GM23338 (cell line): Measurements from ENCODE around the gene NEK7. TPM values are rescaled to one million over a fixed set of nuclear protein-coding genes. Genes with fewer than 3 reads are reported as not detected.

Source experiments
- ATAC-seq: fragments of 200-7000 bp; cut with Tn5 transposase; 3 replicates; pipeline ENCODE4 v1.9.1; 2020
- DNase-seq: peaks from one replicate; pipeline ENCODE4 v3.0.0-alpha.2; 2015; ENCODE audit warnings: low spot score
- H2AFZ ChIP-seq: fragments of 200-600 bp; sonication (generic); 2 replicates; pipeline ENCODE4 v1.8.0; 2016; ENCODE audit warnings: antibody characterized with exemption, mild to moderate bottlenecking, moderate library complexity
- H3F3A ChIP-seq: fragments of 200-600 bp; sonication (generic); replicated peaks from 2 replicates; pipeline ENCODE4 v1.8.0; 2017; ENCODE audit warnings: antibody characterized with exemption, mixed run types, low read depth
- H3K27ac ChIP-seq: fragments of 200-600 bp; sonication (generic); 2 replicates; pipeline ENCODE4 v1.6.1; 2016; ENCODE audit warnings: low read depth
- H3K27me3 ChIP-seq: fragments of 200-600 bp; sonication (generic); 2 replicates; pipeline ENCODE4 v1.8.0; 2016; ENCODE audit warnings: mild to moderate bottlenecking, mixed run types, moderate library complexity; ENCODE audit not compliant: insufficient read depth
- H3K36me3 ChIP-seq: fragments of 200-600 bp; sonication (generic); 2 replicates; pipeline ENCODE4 v1.8.0; 2016; ENCODE audit warnings: mild to moderate bottlenecking; ENCODE audit not compliant: insufficient read depth
- H3K4me1 ChIP-seq: fragments of 200-600 bp; sonication (generic); 2 replicates; pipeline ENCODE4 v1.8.0; 2016; ENCODE audit warnings: mild to moderate bottlenecking, moderate library complexity; ENCODE audit not compliant: insufficient read depth
- H3K4me2 ChIP-seq: fragments of 200-600 bp; sonication (generic); 2 replicates; pipeline ENCODE4 v1.7.1; 2017; ENCODE audit warnings: mixed run types
- H3K4me3 ChIP-seq: fragments of 200-600 bp; sonication (generic); 2 replicates; pipeline ENCODE4 v1.6.1; 2016; ENCODE audit warnings: mixed run types
- H3K79me2 ChIP-seq: fragments of 200-600 bp; sonication (generic); replicated peaks from 2 replicates; pipeline ENCODE4 v1.8.0; 2017; ENCODE audit warnings: mild to moderate bottlenecking; ENCODE audit not compliant: insufficient read depth
- H3K9me2 ChIP-seq: fragments of 200-600 bp; sonication (generic); 2 replicates; pipeline ENCODE4 v1.8.0; 2017; ENCODE audit not compliant: insufficient read depth
- H4K20me1 ChIP-seq: fragments of 200-600 bp; sonication (generic); replicated peaks from 2 replicates; pipeline ENCODE4 v1.8.0; 2017; ENCODE audit warnings: mild to moderate bottlenecking; ENCODE audit not compliant: insufficient read depth
- H3K27ac Mint-ChIP-seq: 2 replicates; pipeline ENCODE4 v1.8.0; 2020; ENCODE audit warnings: inconsistent platforms, mild to moderate bottlenecking, moderate library complexity, mixed read lengths
- H3K27me3 Mint-ChIP-seq: 3 replicates; pipeline ENCODE4 v1.8.0; 2022; ENCODE audit warnings: low read depth, mild to moderate bottlenecking, moderate library complexity, mixed read lengths, inconsistent platforms; ENCODE audit not compliant: insufficient read depth, poor library complexity
- H3K36me3 Mint-ChIP-seq: 3 replicates; pipeline ENCODE4 v1.8.0; 2021; ENCODE audit warnings: low read depth, mild to moderate bottlenecking, inconsistent platforms, moderate library complexity, mixed read lengths
- H3K4me1 Mint-ChIP-seq: 3 replicates; pipeline ENCODE4 v1.8.0; 2020; ENCODE audit warnings: mild to moderate bottlenecking, inconsistent platforms, mixed read lengths
- H3K4me3 Mint-ChIP-seq: 3 replicates; pipeline ENCODE4 v1.8.0; 2021; ENCODE audit warnings: moderate library complexity, mild to moderate bottlenecking, inconsistent platforms, mixed read lengths
- H3K9me3 Mint-ChIP-seq: 3 replicates; pipeline ENCODE4 v1.8.0; 2020; ENCODE audit warnings: moderate library complexity, mild to moderate bottlenecking, inconsistent platforms, mixed read lengths
- CREB1 ChIP-seq: fragments of 250-450 bp; sonication (Bioruptor Pico); IDR thresholded peaks from 2 replicates; pipeline ENCODE4 v1.5.0; 2020; ENCODE audit warnings: low read depth, mild to moderate bottlenecking, moderate library complexity
- CTCF ChIP-seq, 2 experiments: fragments of 200-600 bp in 1 of 2; sonication (generic) in 1 of 2; conservative IDR thresholded peaks; 2 replicates each; pipeline versions ENCODE4 v1.5.1 to v1.6.1; 2016 to 2017; ENCODE audit warnings: antibody characterized with exemption in 2 of 2, low read depth in 2 of 2, mild to moderate bottlenecking in 2 of 2, moderate library complexity in 1 of 2
- ETS1 ChIP-seq: IDR thresholded peaks from 2 replicates; pipeline ENCODE4 v1.6.1; 2016; ENCODE audit warnings: antibody characterized with exemption
- EZH2 ChIP-seq: fragments of 200-600 bp; sonication (generic); IDR thresholded peaks from one replicate; pipeline ENCODE4 v1.8.0; 2017; ENCODE audit warnings: antibody characterized with exemption, mild to moderate bottlenecking, low read depth; ENCODE audit not compliant: unreplicated experiment
- EZH2phosphoT487 ChIP-seq: fragments of 200-600 bp; sonication (generic); IDR thresholded peaks from one replicate; pipeline ENCODE4 v1.8.1; 2018; ENCODE audit warnings: antibody characterized with exemption; ENCODE audit not compliant: unreplicated experiment
- JUNB ChIP-seq: IDR thresholded peaks from one replicate; pipeline ENCODE4 v1.6.1; 2016; ENCODE audit warnings: antibody characterized with exemption; ENCODE audit not compliant: unreplicated experiment
- NANOG ChIP-seq: IDR thresholded peaks from 2 replicates; pipeline ENCODE4 v1.6.1; 2016; ENCODE audit warnings: antibody characterized with exemption, borderline replicate concordance
- POLR2AphosphoS5 ChIP-seq: IDR thresholded peaks from 2 replicates; pipeline ENCODE4 v1.6.1; 2016; ENCODE audit warnings: antibody characterized with exemption, low read depth
- REST ChIP-seq: IDR thresholded peaks from one replicate; pipeline ENCODE4 v1.6.1; 2018; ENCODE audit warnings: antibody characterized with exemption; ENCODE audit not compliant: unreplicated experiment
- ZNF114 ChIP-seq: fragments of 250-450 bp; sonication (Bioruptor Pico); IDR thresholded peaks from 2 replicates; pipeline ENCODE4 v1.5.0; 2020; ENCODE audit warnings: mild to moderate bottlenecking, moderate library complexity
- ZNF331 ChIP-seq: fragments of 250-450 bp; sonication (Bioruptor Pico); IDR thresholded peaks from 2 replicates; pipeline ENCODE4 v1.5.0; 2020; ENCODE audit warnings: low read depth, mild to moderate bottlenecking, moderate library complexity
- polyA plus RNA-seq: library from polyadenylated mRNA; unstranded; fragments of >200 nt; fragmentation: Nextera tagmentation; extraction: Ambion mirVana; gene quantifications from 2 replicates; pipeline ENCODE4 v1.2.1, GENCODE V29; 2016
- total RNA-seq: library from RNA; depleted of rRNA; stranded (reverse); fragments of >200 nt; shearing (Covaris generic); gene quantifications from 2 replicates; pipeline ENCODE4 v1.2.3, GENCODE V29; 2014

Gene NEK7
- total and polyA plus RNA-seq, 2 experiments from 2014 or later, result 4.8 to 15.3 TPM

GRCh38 chr1:198290089-198290683 lies 133.4 kb downstream of the NEK7 start (continued):
- TF ChIP-seq REST (no peak), ETS1 (no peak), ZNF114 (no peak), JUNB (no peak), CREB1 (CRISPR knock-in tag) (no peak), POLR2AphosphoS5 (no peak)

DNA sequence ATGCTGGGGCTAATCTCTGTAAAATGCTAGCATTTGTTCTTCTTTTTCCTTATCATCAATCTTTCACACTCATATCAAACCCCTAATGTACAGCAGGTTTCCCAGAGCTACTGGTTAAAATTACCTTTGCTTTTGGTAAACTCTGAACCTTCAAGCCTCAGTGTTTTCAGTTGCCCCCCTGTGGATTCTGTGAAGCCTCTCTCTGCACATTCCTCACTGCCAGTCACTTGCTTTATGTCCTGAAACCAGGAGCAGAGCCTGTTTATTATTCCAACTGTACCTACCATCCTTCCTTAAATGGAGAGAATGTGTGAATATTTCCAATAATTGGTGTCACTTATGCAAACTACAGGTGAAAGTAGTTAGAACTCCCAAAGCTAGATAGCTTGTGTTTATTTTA lies 134.2 kb downstream of the NEK7 start:
- peaks cover 5% of the 10 kb centered on the region for H3K4me1 ChIP-seq
- H3K36me3 Mint-ChIP-seq, result no peaks in the 10 kb centered on the region; the same call in 2 of the 3 replicates
- H3K4me3 ChIP-seq, result no peak overlapping the region
- no peaks in the 10 kb centered on the region for H3K9me2 ChIP-seq
- H3K27me3 ChIP-seq, result no peaks in the 10 kb centered on the region
- H3K9me3 Mint-ChIP-seq, result no peaks in the 10 kb centered on the region
- peak; percentile 83 for DNase-seq
- no peaks in the 10 kb centered on the region for H3K79me2 ChIP-seq
- no peaks in the 10 kb centered on the region for H3F3A ChIP-seq
- H3K36me3 ChIP-seq, result no peaks in the 10 kb centered on the region
- H3K27me3 Mint-ChIP-seq, result no peaks in the 10 kb centered on the region
- H3K4me1 Mint-ChIP-seq, result peaks cover 29% of the 10 kb centered on the region
- H4K20me1 ChIP-seq, result no peaks in the 10 kb centered on the region
- TF ChIP-seq POLR2AphosphoS5, result no peak
- no peak for TF ChIP-seq EZH2phosphoT487
- no peak for TF ChIP-seq NANOG
- TF ChIP-seq ZNF114, result no peak
- TF ChIP-seq CTCF (conservative IDR thresholded peaks at IDR 0.05; ENCODE audit: low read depth in 2 of 2), result no peak
- no peak for TF ChIP-seq ZNF331 (CRISPR knock-in tag)
- TF ChIP-seq EZH2, result no peak
- no peak for TF ChIP-seq REST
- ATAC-seq, result peak; percentile 92
- H3K27ac Mint-ChIP-seq, result peak overlapping the region; percentile 89
- no peak overlapping the region for H2AFZ ChIP-seq
- H3K4me3 Mint-ChIP-seq, result no peak overlapping the region
- H3K4me2 ChIP-seq, result no peak overlapping the region
- H3K27ac ChIP-seq, result no peak overlapping the region
